Liver (tissue), 9 donors: ENCODE results near the gene PEX14. TPM values are rescaled to one million over a fixed set of nuclear protein-coding genes. Genes with fewer than 3 reads are reported as not detected.

Source experiments
- DNase-seq: peaks from one replicate; pipeline ENCODE4 v3.0.0-alpha.2; 2017; ENCODE audit warnings: low spot score
- H3K27ac ChIP-seq, 2 donors: one replicate each; pipeline ENCODE4 v1.7.0; 2013; ENCODE audit warnings: inconsistent platforms in 2 of 2, low read length in 2 of 2, control low read depth in 1 of 2, low read depth in 1 of 2, mild to moderate bottlenecking in 1 of 2
- H3K27me3 ChIP-seq, 4 donors: one replicate each; pipeline versions ENCODE4 v1.6.1 to v1.7.0; 2013; ENCODE audit warnings: low read length in 3 of 4, inconsistent platforms in 1 of 4, mild to moderate bottlenecking in 1 of 4, moderate library complexity in 1 of 4; ENCODE audit not compliant: control insufficient read depth in 4 of 4, insufficient read depth in 4 of 4
- H3K36me3 ChIP-seq, 4 donors: one replicate each; pipeline versions ENCODE4 v1.6.1 to v1.7.0; 2013; ENCODE audit warnings: low read length in 3 of 4, mild to moderate bottlenecking in 3 of 4, low read depth in 1 of 4, moderate library complexity in 1 of 4; ENCODE audit not compliant: control insufficient read depth in 4 of 4, insufficient read depth in 3 of 4
- H3K4me1 ChIP-seq, 4 donors: one replicate each; pipeline versions ENCODE4 v1.6.1 to v1.7.0; 2013; ENCODE audit warnings: low read length in 3 of 4, mild to moderate bottlenecking in 3 of 4, moderate library complexity in 1 of 4; ENCODE audit not compliant: control insufficient read depth in 4 of 4, insufficient read depth in 4 of 4
- H3K4me3 ChIP-seq, 3 donors: one replicate each; pipeline versions ENCODE4 v1.6.1 to v1.7.0; 2013; ENCODE audit warnings: low read length in 3 of 3, control low read depth in 1 of 3, low read depth in 1 of 3, mild to moderate bottlenecking in 1 of 3
- H3K9ac ChIP-seq, 2 donors: one replicate each; pipeline ENCODE4 v1.7.0; 2013; ENCODE audit warnings: low read length in 2 of 2, mild to moderate bottlenecking in 2 of 2, moderate library complexity in 2 of 2, control low read depth in 1 of 2, low read depth in 1 of 2
- H3K9me3 ChIP-seq, 4 donors: one replicate each; pipeline versions ENCODE4 v1.6.1 to v1.7.0; 2013; ENCODE audit warnings: low read length in 3 of 4; ENCODE audit not compliant: control insufficient read depth in 4 of 4
- ATF3 ChIP-seq: IDR thresholded peaks from 2 replicates; pipeline ENCODE4 v1.6.1; 2016; ENCODE audit warnings: antibody characterized with exemption
- CTCF ChIP-seq: fragments of 150-350 bp; IDR thresholded peaks from 2 replicates; pipeline ENCODE4 v1.5.1; 2017; ENCODE audit warnings: improper control_type of control experiment, low read depth, low read length; ENCODE audit not compliant: missing input control
- EGR1 ChIP-seq, 2 donors: IDR thresholded peaks; 2 replicates each; pipeline ENCODE4 v1.6.1; 2016 to 2018; ENCODE audit warnings: antibody characterized with exemption in 2 of 2, low read depth in 2 of 2
- FOXA1 ChIP-seq: IDR thresholded peaks from 2 replicates; pipeline ENCODE4 v1.6.1; 2016; ENCODE audit warnings: antibody characterized with exemption
- FOXA2 ChIP-seq: IDR thresholded peaks from 2 replicates; pipeline ENCODE4 v1.6.1; 2016; ENCODE audit warnings: antibody characterized with exemption
- GABPA ChIP-seq, 2 donors: IDR thresholded peaks in 1 of 2; conservative IDR thresholded peaks in 1 of 2; 2 replicates each; pipeline ENCODE4 v1.6.1; 2016; ENCODE audit warnings: antibody characterized with exemption in 2 of 2, mild to moderate bottlenecking in 1 of 2, moderate library complexity in 1 of 2
- HNF4A ChIP-seq, 2 donors: conservative IDR thresholded peaks; 2 replicates each; pipeline ENCODE4 v1.6.1; 2016; ENCODE audit warnings: antibody characterized with exemption in 2 of 2, mild to moderate bottlenecking in 2 of 2
- HNF4G ChIP-seq: IDR thresholded peaks from 2 replicates; pipeline ENCODE4 v1.6.1; 2016; ENCODE audit warnings: antibody characterized with exemption
- JUND ChIP-seq, 2 donors: IDR thresholded peaks; 2 replicates each; pipeline ENCODE4 v1.6.1; 2016; ENCODE audit warnings: antibody characterized with exemption in 2 of 2
- MAX ChIP-seq: IDR thresholded peaks from 2 replicates; pipeline ENCODE4 v1.6.1; 2016; ENCODE audit warnings: antibody characterized with exemption
- NR2F2 ChIP-seq: IDR thresholded peaks from 2 replicates; pipeline ENCODE4 v1.6.1; 2016; ENCODE audit warnings: antibody characterized with exemption
- RAD21 ChIP-seq, 2 donors: IDR thresholded peaks; 2 replicates each; pipeline ENCODE4 v1.6.1; 2016; ENCODE audit warnings: antibody characterized with exemption in 2 of 2, mild to moderate bottlenecking in 2 of 2
- REST ChIP-seq: IDR thresholded peaks from 2 replicates; pipeline ENCODE4 v1.6.1; 2016; ENCODE audit warnings: antibody characterized with exemption, mild to moderate bottlenecking
- RXRA ChIP-seq, 2 donors: IDR thresholded peaks; 2 replicates each; pipeline ENCODE4 v1.6.1; 2017 to 2018; ENCODE audit warnings: antibody characterized with exemption in 2 of 2, mild to moderate bottlenecking in 1 of 2
- SP1 ChIP-seq: IDR thresholded peaks from 2 replicates; pipeline ENCODE4 v1.6.1; 2018; ENCODE audit warnings: antibody characterized with exemption, mild to moderate bottlenecking
- TAF1 ChIP-seq: conservative IDR thresholded peaks from 2 replicates; pipeline ENCODE4 v1.6.1; 2016; ENCODE audit warnings: antibody characterized with exemption, mild to moderate bottlenecking
- YY1 ChIP-seq: IDR thresholded peaks from 2 replicates; pipeline ENCODE4 v1.6.1; 2016; ENCODE audit warnings: antibody characterized with exemption, mild to moderate bottlenecking
- ZBTB33 ChIP-seq: IDR thresholded peaks from 2 replicates; pipeline ENCODE4 v1.6.1; 2016; ENCODE audit warnings: antibody characterized with exemption
- WGBS: extraction: QIAGEN DNeasy Blood & Tissue Kit; methylation state at CpG from one replicate; pipeline ENCODE4 v1.1.7; 2013; 5-methylcytosine and 5-hydroxymethylcytosine counted together
- polyA plus RNA-seq, 2 donors: library from polyadenylated mRNA; stranded (reverse) in 1 of 2; unstranded in 1 of 2; fragments of 200-250 nt in 1 of 2; fragments of >200 nt in 1 of 2; fragmentation: Nextera tagmentation in 1 of 2; extraction: Ambion mirVana in 1 of 2; gene quantifications; one replicate each; pipeline versions ENCODE4 v1.2.1 to v1.2.3, GENCODE V29; 2013 to 2015
- total RNA-seq, 2 donors: library from RNA; depleted of rRNA; stranded (reverse); fragments of >200 nt; gene quantifications; one replicate each; pipeline ENCODE4 v1.2.3, GENCODE V29; 2014
- donor health status: healthy.
- donor health status: healthy.
- donor health status: healthy.
- donor health status: healthy.
- donor health status: healthy.

Gene PEX14
- total and polyA plus RNA-seq, 4 donors = 7.1 to 16.1 (median 11.7) TPM

GRCh38 chr1:10519016-10519417, 44.3 kb downstream of the PEX14 start (continued):
- TF ChIP-seq GABPA (IDR thresholded peaks at IDR 0.05 in 1 of 2, conservative IDR thresholded peaks at IDR 0.05 in 1 of 2) (no peak), RAD21 (IDR thresholded peaks at IDR 0.05) (peak; percentile 25 to 33), NR2F2 (no peak), RXRA (IDR thresholded peaks at IDR 0.05) (peak in 1 of 2 donors; percentile 18), HNF4A (conservative IDR thresholded peaks at IDR 0.05) (peak; percentile 23 to 42)

- H3K27me3 ChIP-seq = no peaks in the 10 kb centered on the region
- TF ChIP-seq REST = no peak
- TF ChIP-seq HNF4G = no peak
- TF ChIP-seq FOXA2 = no peak
- TF ChIP-seq ZBTB33 = no peak
- TF ChIP-seq ATF3 = no peak
- TF ChIP-seq RXRA (IDR thresholded peaks at IDR 0.05) = no peak
- TF ChIP-seq JUND (IDR thresholded peaks at IDR 0.05) = no peak
- TF ChIP-seq NR2F2 = no peak
- no peak for TF ChIP-seq RAD21 (IDR thresholded peaks at IDR 0.05)
- TF ChIP-seq EGR1 (IDR thresholded peaks at IDR 0.05; ENCODE audit: low read depth in 2 of 2) = no peak
- TF ChIP-seq FOXA1 = no peak
- no peak for TF ChIP-seq GABPA (IDR thresholded peaks at IDR 0.05 in 1 of 2, conservative IDR thresholded peaks at IDR 0.05 in 1 of 2)
- TF ChIP-seq YY1 = no peak
- no peak for TF ChIP-seq HNF4A (conservative IDR thresholded peaks at IDR 0.05)
- no peak for TF ChIP-seq MAX
- peaks cover 6 to 37% (median 24%) of the 10 kb centered on the region in 4 donors for H3K4me1 ChIP-seq
- WGBS = 92% methylated on average over 6 of the region's 6 CpGs
- H3K36me3 ChIP-seq = no peaks in the 10 kb centered on the region
- no peak overlapping the region for H3K4me3 ChIP-seq
- H3K9me3 ChIP-seq = no peaks in the 10 kb centered on the region
- H3K27ac ChIP-seq = no peak overlapping the region
- DNase-seq = no peak
- H3K9ac ChIP-seq = no peak overlapping the region
Observed at GRCh38 chr1:10520497-10520896, 45.7 kb downstream of the PEX14 start.

- no peak overlapping the region for H3K4me3 ChIP-seq
- H3K9ac ChIP-seq = no peak overlapping the region
- no peaks in the 10 kb centered on the region for H3K9me3 ChIP-seq
- H3K27me3 ChIP-seq = no peaks in the 10 kb centered on the region
- peaks cover 3 to 32% (median 20%) of the 10 kb centered on the region in 4 donors for H3K4me1 ChIP-seq
- no peak for DNase-seq
- 49% methylated on average over 1 of the region's 1 CpG for WGBS
- H3K27ac ChIP-seq = no peak overlapping the region
- no peaks in the 10 kb centered on the region for H3K36me3 ChIP-seq
- TF ChIP-seq NR2F2 = no peak
- TF ChIP-seq GABPA (IDR thresholded peaks at IDR 0.05 in 1 of 2, conservative IDR thresholded peaks at IDR 0.05 in 1 of 2) = no peak
- no peak for TF ChIP-seq JUND (IDR thresholded peaks at IDR 0.05)
- TF ChIP-seq SP1 = no peak
- no peak for TF ChIP-seq TAF1
- TF ChIP-seq ZBTB33 = no peak
- TF ChIP-seq EGR1 (IDR thresholded peaks at IDR 0.05; ENCODE audit: low read depth in 2 of 2) = no peak
- no peak for TF ChIP-seq RXRA (IDR thresholded peaks at IDR 0.05)
- TF ChIP-seq MAX = no peak
- no peak for TF ChIP-seq CTCF
Observed at GRCh38 chr1:10520952-10521351, 46.2 kb downstream of the PEX14 start.
